ENCODE results near the gene RNF220.

- TF ChIP-seq CTCF (IDR thresholded peaks at IDR 0.05; ENCODE audit: insufficient read depth, low read depth, low read length) (no peak), EZH2 (IDR thresholded peaks at IDR 0.05; ENCODE audit: insufficient read depth, low read length) (no peak)
Observed at GRCh38 chr1:44536357-44537209, 131.5 kb downstream of the RNF220 start.

Data from astrocyte (in vitro differentiated cells and primary cell).